Measurements from ENCODE around the gene LHPP.

The LHPP gene

DNA sequence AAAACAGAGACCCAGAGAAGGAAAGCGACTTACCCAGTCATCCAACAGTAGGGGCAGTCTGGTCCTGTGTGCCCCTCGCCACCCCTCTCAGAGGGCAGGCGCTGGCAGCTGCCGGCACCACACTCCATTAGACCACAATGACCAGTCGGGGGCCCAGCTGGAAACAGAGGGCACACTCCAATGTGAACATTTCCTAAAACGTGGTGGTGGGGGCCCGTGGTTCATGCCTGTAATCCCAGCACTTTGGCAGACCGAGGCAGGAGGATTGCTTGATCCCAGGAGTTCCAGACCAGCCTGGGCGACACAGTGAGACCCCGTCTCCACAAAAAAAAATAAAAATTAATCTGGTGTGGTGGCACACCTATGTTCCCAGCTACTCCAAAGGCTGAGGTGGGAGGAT lies 42.0 kb upstream of the LHPP start:
- TF ChIP-seq, protein P1, sequence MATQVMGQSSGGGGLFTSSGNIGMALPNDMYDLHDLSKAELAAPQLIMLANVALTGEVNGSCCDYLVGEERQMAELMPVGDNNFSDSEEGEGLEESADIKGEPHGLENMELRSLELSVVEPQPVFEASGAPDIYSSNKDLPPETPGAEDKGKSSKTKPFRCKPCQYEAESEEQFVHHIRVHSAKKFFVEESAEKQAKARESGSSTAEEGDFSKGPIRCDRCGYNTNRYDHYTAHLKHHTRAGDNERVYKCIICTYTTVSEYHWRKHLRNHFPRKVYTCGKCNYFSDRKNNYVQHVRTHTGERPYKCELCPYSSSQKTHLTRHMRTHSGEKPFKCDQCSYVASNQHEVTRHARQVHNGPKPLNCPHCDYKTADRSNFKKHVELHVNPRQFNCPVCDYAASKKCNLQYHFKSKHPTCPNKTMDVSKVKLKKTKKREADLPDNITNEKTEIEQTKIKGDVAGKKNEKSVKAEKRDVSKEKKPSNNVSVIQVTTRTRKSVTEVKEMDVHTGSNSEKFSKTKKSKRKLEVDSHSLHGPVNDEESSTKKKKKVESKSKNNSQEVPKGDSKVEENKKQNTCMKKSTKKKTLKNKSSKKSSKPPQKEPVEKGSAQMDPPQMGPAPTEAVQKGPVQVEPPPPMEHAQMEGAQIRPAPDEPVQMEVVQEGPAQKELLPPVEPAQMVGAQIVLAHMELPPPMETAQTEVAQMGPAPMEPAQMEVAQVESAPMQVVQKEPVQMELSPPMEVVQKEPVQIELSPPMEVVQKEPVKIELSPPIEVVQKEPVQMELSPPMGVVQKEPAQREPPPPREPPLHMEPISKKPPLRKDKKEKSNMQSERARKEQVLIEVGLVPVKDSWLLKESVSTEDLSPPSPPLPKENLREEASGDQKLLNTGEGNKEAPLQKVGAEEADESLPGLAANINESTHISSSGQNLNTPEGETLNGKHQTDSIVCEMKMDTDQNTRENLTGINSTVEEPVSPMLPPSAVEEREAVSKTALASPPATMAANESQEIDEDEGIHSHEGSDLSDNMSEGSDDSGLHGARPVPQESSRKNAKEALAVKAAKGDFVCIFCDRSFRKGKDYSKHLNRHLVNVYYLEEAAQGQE (IDR thresholded peaks at IDR 0.05; ENCODE audit: insufficient replicate concordance, low read depth) = no peak
- TF ChIP-seq POLR2AphosphoS5 (IDR thresholded peaks at IDR 0.05; ENCODE audit: low read depth) (no peak), GABPA (IDR thresholded peaks at IDR 0.05; ENCODE audit: low read depth) (no peak), SPI1 (IDR thresholded peaks at IDR 0.05; ENCODE audit: borderline replicate concordance, low read depth) (no peak)
- Histone ChIP-seq H3K27me3 (ENCODE audit: insufficient read depth, poor library complexity, severe bottlenecking) (peaks cover 37% of the 10 kb centered on the region), H3K27ac (replicated peaks) (no peak overlapping the region), H3K4me3 (replicated peaks; ENCODE audit: insufficient read depth, low read length) (no peak overlapping the region)
- no peak for DNase-seq (ENCODE audit: low read depth in 1 of 2, low spot score in 1 of 2)

DNA sequence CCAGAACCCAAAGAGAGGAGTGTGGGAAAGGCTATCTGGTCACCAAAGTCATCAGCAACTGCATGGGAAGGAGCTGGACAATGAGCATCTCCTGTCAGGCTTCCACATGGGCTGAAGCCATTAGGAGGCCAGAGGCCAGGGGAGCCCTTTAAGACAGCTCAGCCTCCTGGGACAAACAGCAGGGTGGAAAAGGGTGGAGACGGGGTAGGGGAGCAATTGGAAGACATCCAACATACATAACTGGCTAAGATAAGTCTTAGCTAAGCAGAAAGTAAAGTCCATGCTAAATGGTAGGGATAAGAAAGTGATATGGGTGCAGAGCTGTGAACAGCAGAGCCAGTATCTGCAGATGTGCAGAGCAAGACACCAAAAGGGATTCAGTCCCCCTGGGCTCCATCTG lies 41.4 kb upstream of the LHPP start:
- TF ChIP-seq GABPA (IDR thresholded peaks at IDR 0.05; ENCODE audit: low read depth) (no peak), SPI1 (IDR thresholded peaks at IDR 0.05; ENCODE audit: borderline replicate concordance, low read depth) (no peak), POLR2AphosphoS5 (IDR thresholded peaks at IDR 0.05; ENCODE audit: low read depth) (no peak)
- TF ChIP-seq, protein P2, sequence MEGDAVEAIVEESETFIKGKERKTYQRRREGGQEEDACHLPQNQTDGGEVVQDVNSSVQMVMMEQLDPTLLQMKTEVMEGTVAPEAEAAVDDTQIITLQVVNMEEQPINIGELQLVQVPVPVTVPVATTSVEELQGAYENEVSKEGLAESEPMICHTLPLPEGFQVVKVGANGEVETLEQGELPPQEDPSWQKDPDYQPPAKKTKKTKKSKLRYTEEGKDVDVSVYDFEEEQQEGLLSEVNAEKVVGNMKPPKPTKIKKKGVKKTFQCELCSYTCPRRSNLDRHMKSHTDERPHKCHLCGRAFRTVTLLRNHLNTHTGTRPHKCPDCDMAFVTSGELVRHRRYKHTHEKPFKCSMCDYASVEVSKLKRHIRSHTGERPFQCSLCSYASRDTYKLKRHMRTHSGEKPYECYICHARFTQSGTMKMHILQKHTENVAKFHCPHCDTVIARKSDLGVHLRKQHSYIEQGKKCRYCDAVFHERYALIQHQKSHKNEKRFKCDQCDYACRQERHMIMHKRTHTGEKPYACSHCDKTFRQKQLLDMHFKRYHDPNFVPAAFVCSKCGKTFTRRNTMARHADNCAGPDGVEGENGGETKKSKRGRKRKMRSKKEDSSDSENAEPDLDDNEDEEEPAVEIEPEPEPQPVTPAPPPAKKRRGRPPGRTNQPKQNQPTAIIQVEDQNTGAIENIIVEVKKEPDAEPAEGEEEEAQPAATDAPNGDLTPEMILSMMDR (IDR thresholded peaks at IDR 0.05; ENCODE audit: insufficient read depth, low read length) = no peak
- TF ChIP-seq, protein P1 (IDR thresholded peaks at IDR 0.05; ENCODE audit: insufficient replicate concordance, low read depth) = no peak
- DNase-seq (ENCODE audit: low read depth in 1 of 2, low spot score in 1 of 2) = no peak
- Histone ChIP-seq H3K4me3 (replicated peaks; ENCODE audit: insufficient read depth, low read length) (no peak overlapping the region), H3K27me3 (ENCODE audit: insufficient read depth, poor library complexity, severe bottlenecking) (peaks cover 37% of the 10 kb centered on the region), H3K27ac (replicated peaks) (no peak overlapping the region)

DNA sequence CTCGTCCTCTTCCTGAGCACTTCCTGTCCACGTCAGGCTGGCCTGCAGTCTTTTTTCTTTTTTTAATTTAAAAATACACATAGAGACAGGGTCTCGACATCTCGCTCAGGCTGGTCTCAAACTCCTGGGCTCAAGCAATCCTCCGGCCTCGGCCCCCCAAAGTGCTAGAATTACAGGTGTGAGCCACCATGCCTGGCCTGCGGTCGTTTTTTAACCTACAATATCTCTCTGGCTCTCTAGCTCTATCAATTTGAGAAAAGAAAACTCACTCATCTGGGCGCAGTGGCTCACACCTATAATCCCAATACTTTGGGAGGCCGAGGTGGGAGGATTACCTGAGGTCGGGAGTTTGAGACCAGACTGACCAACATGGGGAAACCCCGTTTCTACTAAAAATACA lies 38.9 kb upstream of the LHPP start:
- Histone ChIP-seq H3K27ac (replicated peaks) (no peak overlapping the region), H3K4me3 (replicated peaks; ENCODE audit: insufficient read depth, low read length) (no peak overlapping the region), H3K27me3 (ENCODE audit: insufficient read depth, poor library complexity, severe bottlenecking) (peaks cover 37% of the 10 kb centered on the region)
- no peak for DNase-seq (ENCODE audit: low read depth in 1 of 2, low spot score in 1 of 2)
- TF ChIP-seq POLR2AphosphoS5 (IDR thresholded peaks at IDR 0.05; ENCODE audit: low read depth) = no peak
- TF ChIP-seq, protein P2 (IDR thresholded peaks at IDR 0.05; ENCODE audit: insufficient read depth, low read length) = no peak
- no peak for TF ChIP-seq GABPA (IDR thresholded peaks at IDR 0.05; ENCODE audit: low read depth)
- TF ChIP-seq, protein P1 (IDR thresholded peaks at IDR 0.05; ENCODE audit: insufficient replicate concordance, low read depth) = no peak
- TF ChIP-seq SPI1 (IDR thresholded peaks at IDR 0.05; ENCODE audit: borderline replicate concordance, low read depth) = no peak
